Astrocyte (in vitro differentiated cells and primary cell): ENCODE measurements around the gene PTPRT.
"Not testable (repeated sequence)": the region's sequence is repeated elsewhere in the genome, so short reads cannot be mapped to it uniquely, and the experiment has no call there.

Source experiments
- EZH2 ChIP-seq: IDR thresholded peaks from 2 replicates; pipeline ENCODE4 v1.6.1; 2012; ENCODE audit warnings: mild to moderate bottlenecking, low read length, inconsistent platforms; ENCODE audit not compliant: insufficient read depth
- TF ChIP-seq, protein P1 (sequence below): IDR thresholded peaks from 2 replicates; pipeline ENCODE4 v1.5.1; 2011; ENCODE audit warnings: low read depth, mild to moderate bottlenecking, inconsistent platforms, low read length, moderate library complexity; ENCODE audit not compliant: insufficient read depth

DNA sequence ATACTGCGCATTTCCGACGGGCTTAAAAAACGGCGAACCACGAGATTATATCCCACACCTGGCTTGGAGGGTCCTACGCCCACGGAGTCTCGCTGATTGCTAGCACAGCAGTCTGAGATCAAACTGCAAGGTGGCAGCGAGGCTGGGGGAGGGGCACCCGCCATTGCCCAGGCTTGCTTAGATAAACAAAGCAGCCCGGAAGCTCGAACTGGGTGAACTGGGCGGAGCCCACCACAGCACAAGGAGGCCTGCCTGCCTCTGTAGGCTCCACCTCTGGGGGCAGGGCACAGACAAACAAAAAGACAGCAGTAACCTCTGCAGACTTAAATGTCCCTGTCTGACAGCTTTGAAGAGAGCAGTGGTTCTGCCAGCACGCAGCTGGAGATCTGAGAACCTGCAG lies 983.1 kb downstream of the PTPRT start:
- TF ChIP-seq, protein P1, sequence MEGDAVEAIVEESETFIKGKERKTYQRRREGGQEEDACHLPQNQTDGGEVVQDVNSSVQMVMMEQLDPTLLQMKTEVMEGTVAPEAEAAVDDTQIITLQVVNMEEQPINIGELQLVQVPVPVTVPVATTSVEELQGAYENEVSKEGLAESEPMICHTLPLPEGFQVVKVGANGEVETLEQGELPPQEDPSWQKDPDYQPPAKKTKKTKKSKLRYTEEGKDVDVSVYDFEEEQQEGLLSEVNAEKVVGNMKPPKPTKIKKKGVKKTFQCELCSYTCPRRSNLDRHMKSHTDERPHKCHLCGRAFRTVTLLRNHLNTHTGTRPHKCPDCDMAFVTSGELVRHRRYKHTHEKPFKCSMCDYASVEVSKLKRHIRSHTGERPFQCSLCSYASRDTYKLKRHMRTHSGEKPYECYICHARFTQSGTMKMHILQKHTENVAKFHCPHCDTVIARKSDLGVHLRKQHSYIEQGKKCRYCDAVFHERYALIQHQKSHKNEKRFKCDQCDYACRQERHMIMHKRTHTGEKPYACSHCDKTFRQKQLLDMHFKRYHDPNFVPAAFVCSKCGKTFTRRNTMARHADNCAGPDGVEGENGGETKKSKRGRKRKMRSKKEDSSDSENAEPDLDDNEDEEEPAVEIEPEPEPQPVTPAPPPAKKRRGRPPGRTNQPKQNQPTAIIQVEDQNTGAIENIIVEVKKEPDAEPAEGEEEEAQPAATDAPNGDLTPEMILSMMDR: not testable (repeated sequence)
- not testable (repeated sequence) for TF ChIP-seq EZH2
